Cerebellar nuclear complex (tissue), 1 donor: ENCODE measurements around the gene ECE2.
A peak's percentile ranks its signal among the peaks of the same experiment; 100 is the strongest.

Source experiments
- DNase-seq, 2 experiments: peaks; one replicate each; lab custom pipeline; 2025; lab: John Stamatoyannopoulos, UW

Gene ECE2

DNA sequence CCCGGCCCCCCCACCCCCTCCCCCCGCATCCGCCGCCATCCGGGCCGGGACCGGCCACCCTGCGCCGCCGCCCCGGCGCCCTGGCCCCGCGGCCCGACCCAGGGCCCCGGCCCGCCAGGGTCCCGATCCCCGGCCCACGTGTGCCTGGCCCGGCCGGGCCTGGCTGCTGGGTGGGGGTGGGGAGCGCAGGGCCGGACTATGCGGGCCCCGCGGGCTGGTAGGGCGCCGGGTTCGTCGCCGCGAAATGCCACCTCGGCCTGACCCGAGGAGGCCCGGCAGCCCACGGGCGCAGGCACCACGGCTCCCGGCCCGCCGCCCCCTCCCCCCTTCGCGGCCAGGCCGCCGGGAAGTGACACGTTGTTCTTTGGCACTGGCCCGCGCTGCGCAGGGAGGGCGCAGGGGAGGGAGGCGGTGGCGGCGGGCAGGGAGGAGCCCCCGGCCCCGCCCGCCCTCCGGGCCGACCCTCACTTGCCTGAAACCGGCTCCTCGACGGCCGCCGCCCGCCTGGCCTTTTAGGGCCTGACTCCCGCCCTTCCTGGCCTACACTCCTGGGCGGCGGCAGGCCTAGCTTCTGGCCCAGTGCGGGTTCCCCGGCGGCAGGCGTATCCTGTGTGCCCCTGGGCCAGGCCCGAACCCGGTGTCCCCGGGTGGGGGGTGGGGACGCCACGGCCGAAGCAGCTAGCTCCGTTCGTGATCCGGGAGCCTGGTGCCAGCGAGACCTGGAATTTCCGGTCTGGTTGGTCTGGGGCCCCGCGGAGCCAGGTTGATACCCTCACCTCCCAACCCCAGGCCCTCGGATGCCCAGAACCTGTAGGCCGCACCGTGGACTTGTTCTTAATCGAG is 39.1 kb downstream of the ECE2 start:
- no peak for DNase-seq

GRCh38 chr3:184315543-184315867 is 39.7 kb downstream of the ECE2 start:
- no peak for DNase-seq

- DNase-seq, result no peak
These were observed 40.2 kb downstream of the ECE2 start for GRCh38 chr3:184315871-184316661.

DNA sequence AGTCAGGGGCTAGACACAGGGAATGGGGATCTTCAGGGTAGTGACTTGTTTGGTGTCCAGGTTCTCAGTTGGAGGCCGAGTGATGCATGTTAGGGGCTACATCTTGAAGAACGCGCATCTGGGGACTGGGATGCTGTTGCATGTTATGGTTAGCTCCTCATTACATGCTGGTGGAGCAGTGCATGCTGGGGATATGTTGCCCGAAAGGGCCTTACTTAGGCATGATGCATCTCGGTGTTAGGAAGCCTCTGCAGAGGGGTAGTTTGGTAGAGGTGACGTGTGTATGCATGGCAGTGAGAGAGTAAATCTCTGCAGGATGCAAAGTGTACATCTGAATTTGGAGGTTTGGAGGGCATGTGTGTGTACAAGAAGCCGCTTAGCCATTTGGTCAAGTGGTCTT is 41.0 kb downstream of the ECE2 start:
- DNase-seq, result no peak

GRCh38 chr3:184317201-184317600 is 41.4 kb downstream of the ECE2 start:
- DNase-seq, result no peak

GRCh38 chr3:184320104-184320445 is 44.3 kb downstream of the ECE2 start:
- DNase-seq, result peak in 1 of 2 experiments; percentile 17

DNA sequence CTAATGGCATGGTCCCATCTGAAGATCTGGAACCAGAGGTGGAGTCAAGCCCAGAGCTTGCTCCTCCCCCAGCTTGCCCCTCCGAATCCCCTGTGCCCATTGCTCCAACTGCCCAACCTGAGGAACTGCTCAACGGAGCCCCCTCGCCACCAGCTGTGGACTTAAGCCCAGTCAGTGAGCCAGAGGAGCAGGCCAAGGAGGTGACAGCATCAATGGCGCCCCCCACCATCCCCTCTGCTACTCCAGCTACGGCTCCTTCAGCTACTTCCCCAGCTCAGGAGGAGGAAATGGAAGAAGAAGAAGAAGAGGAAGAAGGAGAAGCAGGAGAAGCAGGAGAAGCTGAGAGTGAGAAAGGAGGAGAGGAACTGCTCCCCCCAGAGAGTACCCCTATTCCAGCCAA is 45.8 kb downstream of the ECE2 start:
- no peak for DNase-seq

GRCh38 chr3:184322731-184323487 is 47.1 kb downstream of the ECE2 start:
- DNase-seq, result no peak

DNA sequence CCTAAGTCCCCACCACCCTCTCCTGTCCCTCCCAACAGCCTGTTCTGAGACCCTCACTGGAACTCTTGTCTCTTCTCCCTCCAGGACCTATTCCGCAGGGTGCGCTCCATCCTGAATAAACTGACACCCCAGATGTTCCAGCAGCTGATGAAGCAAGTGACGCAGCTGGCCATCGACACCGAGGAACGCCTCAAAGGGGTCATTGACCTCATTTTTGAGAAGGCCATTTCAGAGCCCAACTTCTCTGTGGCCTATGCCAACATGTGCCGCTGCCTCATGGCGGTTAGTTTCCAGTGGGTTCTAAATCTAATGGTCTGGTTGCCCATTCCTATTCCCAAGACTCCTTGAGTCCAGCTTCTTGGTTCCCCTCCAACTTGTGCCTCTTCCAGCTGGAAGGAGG is 47.9 kb downstream of the ECE2 start:
- DNase-seq, result no peak

GRCh38 chr3:184325269-184325668 is 49.4 kb downstream of the ECE2 start:
- DNase-seq, result no peak

DNA sequence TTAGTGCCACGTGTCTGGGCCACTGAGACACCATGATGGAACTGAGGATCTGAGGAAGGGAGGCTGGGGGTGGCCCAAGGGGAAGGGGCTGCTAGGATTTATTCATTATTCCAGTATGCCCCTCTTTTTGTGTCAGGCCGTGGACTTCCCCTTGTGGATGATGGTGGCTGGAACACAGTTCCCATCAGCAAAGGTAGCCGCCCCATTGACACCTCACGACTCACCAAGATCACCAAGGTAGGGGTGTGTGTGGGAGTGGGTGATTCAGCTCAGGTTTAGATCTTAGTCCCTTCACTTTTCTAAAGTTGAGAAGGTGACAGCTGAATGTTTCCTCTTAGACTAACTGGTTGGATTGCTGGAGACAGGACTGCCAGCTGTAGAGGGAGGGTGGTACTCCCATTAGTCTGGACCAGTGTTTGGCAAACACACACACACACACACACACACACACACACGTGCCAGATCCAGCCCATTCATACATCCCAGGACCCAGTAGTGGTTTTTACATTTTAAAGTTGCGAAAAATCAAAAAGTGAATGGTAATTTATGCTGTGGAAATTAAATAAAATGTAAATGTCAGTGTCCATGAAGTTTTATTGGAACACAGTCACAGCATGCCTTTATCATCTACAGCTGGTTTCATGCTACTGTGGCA is 50.0 kb downstream of the ECE2 start:
- no peak for DNase-seq

DNA sequence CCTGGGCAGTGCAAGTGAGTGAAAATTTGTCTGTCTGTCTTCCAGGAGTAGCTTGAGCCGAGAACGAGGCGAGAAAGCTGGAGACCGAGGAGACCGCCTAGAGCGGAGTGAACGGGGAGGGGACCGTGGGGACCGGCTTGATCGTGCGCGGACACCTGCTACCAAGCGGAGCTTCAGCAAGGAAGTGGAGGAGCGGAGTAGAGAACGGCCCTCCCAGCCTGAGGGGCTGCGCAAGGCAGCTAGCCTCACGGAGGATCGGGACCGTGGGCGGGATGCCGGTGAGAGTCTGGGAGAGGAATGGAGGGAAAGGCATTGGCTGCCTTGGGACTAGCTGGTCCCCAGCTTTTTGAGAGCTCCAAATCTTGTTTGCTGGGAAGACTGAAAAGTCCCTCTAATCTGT is 51.3 kb downstream of the ECE2 start:
- DNase-seq, result no peak

DNA sequence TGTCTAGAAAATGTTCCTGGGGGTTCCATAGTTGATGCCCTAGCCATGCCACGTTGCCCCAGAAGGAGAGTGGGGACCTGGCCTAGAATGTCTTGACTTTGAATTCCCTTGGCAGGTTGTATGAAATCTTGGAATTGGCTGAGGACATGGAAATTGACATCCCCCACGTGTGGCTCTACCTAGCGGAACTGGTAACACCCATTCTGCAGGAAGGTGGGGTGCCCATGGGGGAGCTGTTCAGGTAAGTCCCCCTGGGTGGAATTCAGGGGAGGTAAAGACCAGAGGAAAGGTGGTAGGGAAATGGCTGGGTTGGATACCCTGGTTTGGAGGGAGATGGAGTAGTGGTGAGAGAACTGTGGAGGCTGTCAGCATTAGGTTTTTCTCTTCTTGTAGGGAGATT is 52.7 kb downstream of the ECE2 start:
- no peak for DNase-seq

- DNase-seq, result no peak
These were observed 56.7 kb downstream of the ECE2 start for GRCh38 chr3:184332370-184333090.

DNA sequence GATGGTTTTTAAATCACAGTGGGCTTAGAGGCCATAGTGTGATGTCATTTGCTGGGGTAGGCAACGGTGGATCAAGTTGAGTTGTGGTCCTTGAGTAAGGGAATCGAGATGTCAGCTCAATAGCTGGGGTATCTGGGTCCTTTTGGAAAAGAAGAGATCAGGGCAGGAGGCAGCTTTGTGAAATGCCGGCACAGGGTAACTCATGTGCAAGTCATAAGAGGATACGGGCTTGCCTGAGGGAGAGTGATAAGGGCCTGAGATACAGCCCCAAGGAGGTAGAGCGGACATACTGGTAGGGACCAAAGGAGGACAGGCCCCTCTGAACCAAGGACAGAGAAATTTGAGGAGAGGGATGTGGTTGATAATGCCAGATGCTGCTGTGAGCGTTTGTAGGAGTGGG is 57.4 kb downstream of the ECE2 start:
- no peak for DNase-seq

DNA sequence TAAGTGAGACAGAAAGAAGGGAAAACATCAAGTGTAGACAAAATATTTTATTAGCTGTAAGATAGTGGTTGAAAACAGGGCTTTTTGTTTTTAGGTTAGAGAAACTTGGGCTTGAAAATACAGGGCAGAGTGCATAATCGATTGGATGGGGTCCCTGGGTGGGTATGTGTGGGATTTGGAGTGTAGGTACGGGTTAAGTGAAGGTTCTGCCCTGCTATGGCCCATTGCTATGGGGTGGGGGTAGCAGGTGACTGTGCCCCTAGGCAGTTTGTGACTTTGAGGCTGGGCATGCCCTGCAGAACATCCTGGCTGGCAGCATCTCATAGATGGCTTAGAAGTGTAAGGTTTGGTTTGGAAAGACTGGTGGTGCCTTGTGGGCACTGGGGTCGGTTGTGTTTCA is 57.9 kb downstream of the ECE2 start:
- DNase-seq, result no peak

- no peak for DNase-seq
These were observed 58.8 kb downstream of the ECE2 start for GRCh38 chr3:184334470-184335158.

- no peak for DNase-seq
These were observed 59.5 kb downstream of the ECE2 start for GRCh38 chr3:184335291-184335660.

- DNase-seq, result peak in 1 of 2 experiments; percentile 38
These were observed 60.1 kb downstream of the ECE2 start for GRCh38 chr3:184335661-184336546.
